C4-2B (cell line): ENCODE results near the gene PGGT1B.

ENCODE experiments used
- H3K27ac ChIP-seq: fragments of 450-650 bp; 2 replicates; pipeline ENCODE4 v1.5.1; 2017
- ZFX ChIP-seq: fragments of 450-650 bp; IDR thresholded peaks from 2 replicates; pipeline ENCODE4 v1.6.1; 2017
- TF ChIP-seq, protein P1 (sequence below): fragments of 450-650 bp; conservative IDR thresholded peaks from 2 replicates; pipeline ENCODE4 v1.5.1; 2017; ENCODE audit warnings: mild to moderate bottlenecking

PGGT1B gene

DNA sequence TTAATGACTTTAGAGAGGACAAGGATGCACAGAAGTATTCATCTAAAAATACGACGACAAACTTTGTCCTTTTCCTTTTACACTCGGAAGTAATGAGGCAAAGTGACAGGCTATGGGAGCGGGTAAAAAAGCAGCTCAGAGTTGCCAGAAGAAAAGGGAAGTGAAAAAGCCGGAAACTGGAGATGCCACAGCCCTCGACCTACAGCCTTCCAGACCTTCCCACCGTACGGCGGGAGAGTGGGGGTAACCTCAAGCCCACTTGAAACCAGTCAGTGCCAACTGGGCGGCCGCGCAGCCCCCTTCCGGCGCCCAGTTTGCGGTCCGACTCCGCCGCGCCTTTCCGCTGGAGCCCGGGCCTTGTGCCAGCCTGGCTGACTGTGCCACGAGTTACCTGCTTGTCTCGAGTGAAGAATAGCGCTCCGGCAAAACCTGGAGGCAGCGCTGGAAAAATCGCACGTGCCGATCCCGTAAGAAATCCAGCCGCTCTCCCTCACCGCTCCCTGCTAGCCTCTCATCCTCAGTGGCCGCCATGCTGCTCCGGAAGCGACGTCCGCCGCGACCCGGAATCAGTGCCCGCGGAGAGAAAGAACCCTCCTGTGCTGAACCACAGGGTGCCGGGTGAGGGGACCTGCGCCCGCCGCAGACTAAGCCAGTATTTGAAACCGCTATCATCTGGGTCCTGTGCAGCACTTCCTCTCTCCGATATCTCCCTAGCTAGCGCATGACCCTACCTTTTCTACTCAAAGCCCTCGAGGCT is at the start of gene PGGT1B:
PGGT1B (minus strand) TSS at position 557 of the 757 bp plus-strand sequence; CDS start at position 531, 26 bp downstream.
- peak within 1 kb of the TSS; percentile 85 for H3K27ac ChIP-seq
- TF ChIP-seq ZFX: peak; percentile 79
- TF ChIP-seq, protein P1, sequence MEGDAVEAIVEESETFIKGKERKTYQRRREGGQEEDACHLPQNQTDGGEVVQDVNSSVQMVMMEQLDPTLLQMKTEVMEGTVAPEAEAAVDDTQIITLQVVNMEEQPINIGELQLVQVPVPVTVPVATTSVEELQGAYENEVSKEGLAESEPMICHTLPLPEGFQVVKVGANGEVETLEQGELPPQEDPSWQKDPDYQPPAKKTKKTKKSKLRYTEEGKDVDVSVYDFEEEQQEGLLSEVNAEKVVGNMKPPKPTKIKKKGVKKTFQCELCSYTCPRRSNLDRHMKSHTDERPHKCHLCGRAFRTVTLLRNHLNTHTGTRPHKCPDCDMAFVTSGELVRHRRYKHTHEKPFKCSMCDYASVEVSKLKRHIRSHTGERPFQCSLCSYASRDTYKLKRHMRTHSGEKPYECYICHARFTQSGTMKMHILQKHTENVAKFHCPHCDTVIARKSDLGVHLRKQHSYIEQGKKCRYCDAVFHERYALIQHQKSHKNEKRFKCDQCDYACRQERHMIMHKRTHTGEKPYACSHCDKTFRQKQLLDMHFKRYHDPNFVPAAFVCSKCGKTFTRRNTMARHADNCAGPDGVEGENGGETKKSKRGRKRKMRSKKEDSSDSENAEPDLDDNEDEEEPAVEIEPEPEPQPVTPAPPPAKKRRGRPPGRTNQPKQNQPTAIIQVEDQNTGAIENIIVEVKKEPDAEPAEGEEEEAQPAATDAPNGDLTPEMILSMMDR: no peak

DNA sequence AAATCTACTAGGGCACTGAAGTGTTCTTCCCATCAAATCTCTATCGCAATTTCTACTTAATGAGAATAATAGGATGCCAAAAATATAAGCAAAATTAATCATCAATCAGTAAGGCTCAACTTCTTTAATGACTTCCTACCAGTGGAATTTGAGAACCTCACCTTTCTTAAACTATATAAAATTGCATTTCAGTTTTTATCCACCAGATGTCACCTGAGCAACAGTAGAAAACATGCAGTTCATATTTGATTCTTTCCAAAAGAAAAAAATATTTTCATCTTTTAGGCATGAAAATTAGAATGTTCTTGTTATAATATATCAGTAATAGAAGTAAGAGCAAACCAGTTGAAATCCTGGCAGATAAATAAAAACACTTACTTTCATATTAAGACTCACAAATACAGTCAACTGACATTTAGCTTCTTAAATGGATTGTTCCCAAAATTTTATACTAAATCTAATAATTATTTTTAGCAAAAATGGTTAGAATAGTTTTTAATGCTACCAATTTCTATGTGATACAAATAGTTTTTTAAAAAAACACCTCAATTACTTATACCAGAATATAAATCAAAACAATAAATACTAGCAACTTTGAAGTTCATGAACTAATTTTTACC is 47.2 kb upstream of the PGGT1B start:
- no peak overlapping the region for H3K27ac ChIP-seq
- TF ChIP-seq, protein P1: peak; percentile 84
- no peak for TF ChIP-seq ZFX

DNA sequence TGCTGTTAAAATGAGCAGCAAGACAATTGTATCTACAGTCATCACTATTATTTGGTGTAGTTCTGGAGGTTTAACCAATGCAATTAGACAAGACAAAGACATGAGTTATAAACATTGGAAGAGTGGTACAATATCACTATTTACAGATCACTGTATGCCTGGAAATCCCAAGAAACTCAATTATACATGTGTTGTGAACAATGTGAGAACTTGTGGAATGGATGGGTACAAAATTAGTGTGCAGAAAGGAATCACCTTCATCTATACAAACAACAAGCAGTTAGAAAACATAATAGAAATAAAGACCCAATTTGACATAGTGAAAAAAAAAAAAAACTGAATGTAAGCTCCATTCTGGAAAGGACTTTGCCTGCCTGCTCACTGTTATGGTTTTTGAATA is 46.1 kb upstream of the PGGT1B start:
- TF ChIP-seq, protein P1: no peak
- no peak for TF ChIP-seq ZFX
- H3K27ac ChIP-seq: no peak overlapping the region

DNA sequence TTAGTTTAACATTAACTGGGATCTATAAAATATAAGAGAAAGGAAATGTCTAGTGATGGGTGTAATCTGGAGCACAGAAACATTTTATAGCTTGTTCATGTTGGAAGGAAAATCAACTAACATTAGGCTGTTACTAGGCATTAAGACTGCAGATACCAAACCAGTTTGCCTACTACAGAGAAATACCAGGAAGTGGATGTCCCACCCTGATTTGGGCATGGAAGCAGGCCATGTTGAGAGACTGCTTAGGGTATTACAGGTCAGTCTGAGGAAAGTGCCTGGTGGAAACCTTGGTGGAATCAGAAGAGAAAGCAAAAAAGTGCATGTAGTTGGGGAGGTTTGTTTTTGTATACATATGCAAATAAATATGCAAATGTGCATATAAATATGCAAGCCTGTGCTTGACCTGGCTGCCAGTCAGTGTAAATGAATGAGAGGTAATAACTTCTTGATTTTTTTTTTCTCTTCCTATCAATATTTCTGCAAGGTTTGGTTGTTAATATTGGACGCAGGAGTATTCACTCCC is 43.4 kb upstream of the PGGT1B start:
- no peak overlapping the region; the same call in 1 of the 2 replicates for H3K27ac ChIP-seq
- TF ChIP-seq, protein P1: no peak
- TF ChIP-seq ZFX: no peak

DNA sequence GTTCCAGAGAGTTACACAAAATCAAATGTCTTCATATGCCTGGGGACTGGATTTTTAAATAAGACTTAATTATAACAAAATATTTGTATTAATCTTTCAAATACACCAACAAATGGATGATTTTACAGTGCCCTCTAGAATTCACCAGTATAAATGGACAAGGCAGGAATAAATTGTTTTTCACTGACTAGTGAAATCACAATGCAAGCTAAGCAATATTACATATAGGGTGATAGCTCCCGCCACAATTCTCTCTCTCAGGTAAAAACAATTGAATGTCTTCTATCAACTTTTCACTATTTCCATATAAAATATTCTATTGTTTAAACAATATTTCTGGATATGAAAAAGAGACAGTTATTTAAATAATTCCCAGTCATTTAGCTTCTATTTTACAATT is 41.8 kb upstream of the PGGT1B start:
- H3K27ac ChIP-seq: no peak overlapping the region
- no peak for TF ChIP-seq ZFX
- TF ChIP-seq, protein P1: no peak

DNA sequence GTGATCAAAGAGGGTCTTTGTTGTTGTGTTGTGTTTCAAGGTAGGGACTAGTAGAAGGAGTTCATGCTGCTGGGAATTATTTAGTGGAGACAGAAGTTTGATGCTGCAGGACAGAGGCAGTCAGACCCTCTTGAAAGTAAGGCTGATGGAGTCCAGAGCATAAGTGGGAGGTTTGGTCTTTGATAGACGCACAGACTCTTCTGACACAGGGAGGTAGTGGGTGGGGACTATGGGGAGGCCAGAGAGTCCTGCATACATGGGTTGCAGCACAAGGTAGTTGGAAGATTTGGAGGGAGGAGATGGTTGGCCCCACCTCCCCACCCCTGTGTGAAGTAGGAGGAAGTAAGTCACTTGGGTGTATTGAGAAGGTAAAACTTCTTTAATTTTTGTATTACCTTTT is 36.1 kb upstream of the PGGT1B start:
- no peak for TF ChIP-seq ZFX
- TF ChIP-seq, protein P1: no peak
- H3K27ac ChIP-seq: no peak overlapping the region

DNA sequence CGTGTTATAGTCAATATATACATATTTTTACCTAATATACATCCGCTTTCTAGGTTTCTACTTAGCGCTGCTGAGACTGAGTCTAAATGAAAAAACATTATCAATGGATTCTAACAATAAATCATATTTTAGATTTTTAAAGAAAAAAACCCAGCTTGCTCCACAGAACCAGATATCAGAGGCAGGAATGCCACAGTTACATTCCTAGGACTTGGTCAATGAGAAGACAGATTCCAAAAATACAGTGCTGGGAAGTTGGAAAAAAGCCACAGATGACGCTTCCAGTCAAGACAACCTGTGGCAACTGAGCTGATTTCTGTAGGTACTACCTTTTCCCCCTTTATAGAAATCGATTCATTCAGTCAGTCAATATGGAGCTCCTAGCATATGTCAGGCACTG is 34.4 kb upstream of the PGGT1B start:
- TF ChIP-seq ZFX: no peak
- TF ChIP-seq, protein P1: no peak
- H3K27ac ChIP-seq: no peak overlapping the region
